ENCODE results near the gene HDAC10. TPM values are rescaled to one million over a fixed set of nuclear protein-coding genes. Genes with fewer than 3 reads are reported as not detected.

Gene HDAC10
- total RNA-seq, 4 donors from 2014 or later, result 1.2 to 40.5 (median 20.6) TPM

GRCh38 chr22:50272044-50272802 is 21.2 kb upstream of the HDAC10 start:
- Histone ChIP-seq H3K4me3 (peak overlapping the region in 1 of 2 donors; percentile 48), H3K27ac (peak overlapping the region in 1 of 2 donors; percentile 21), H3K36me3 (no peaks in the 10 kb centered on the region), H3K4me1 (peaks cover 0 to 32% of the 10 kb centered on the region in 2 donors), H3K9me3 (no peaks in the 10 kb centered on the region), H3K27me3 (no peaks in the 10 kb centered on the region)
- DNase-seq, result no peak
- no peak for TF ChIP-seq CTCF (IDR thresholded peaks at IDR 0.05)
- TF ChIP-seq POLR2A (IDR thresholded peaks at IDR 0.05), result no peak
- intact Hi-C loops (cut with DNase I; ENCODE audit: low total_unique reads), result loop anchor here (10.0 kb wide), 1 partner anchor 233 kb away; the partner anchor contains the start of genes LMF2 and NCAPH2

GRCh38 chr22:50271519-50271970 is 20.5 kb upstream of the HDAC10 start:
- no peak for TF ChIP-seq POLR2A (IDR thresholded peaks at IDR 0.05)
- TF ChIP-seq CTCF (IDR thresholded peaks at IDR 0.05), result peak in 2 of 4 experiments; percentile 15 to 35
- H3K9me3 ChIP-seq, result no peaks in the 10 kb centered on the region
- peaks cover 0 to 32% of the 10 kb centered on the region in 2 donors for H3K4me1 ChIP-seq
- no peaks in the 10 kb centered on the region for H3K36me3 ChIP-seq
- H3K27ac ChIP-seq, result no peak overlapping the region
- H3K27me3 ChIP-seq, result no peaks in the 10 kb centered on the region
- DNase-seq, result peak; percentile 54 to 62
- intact Hi-C loops (cut with DNase I; ENCODE audit: low total_unique reads), result loop anchor here (10.0 kb wide), 1 partner anchor 233 kb away; the partner anchor contains the start of genes LMF2 and NCAPH2
- peak overlapping the region; percentile 45 to 48 for H3K4me3 ChIP-seq

GRCh38 chr22:50270666-50271394 is 19.8 kb upstream of the HDAC10 start:
- peaks cover 0 to 32% of the 10 kb centered on the region in 2 donors for H3K4me1 ChIP-seq
- peak; percentile 53 to 71 for DNase-seq
- no peaks in the 10 kb centered on the region for H3K36me3 ChIP-seq
- TF ChIP-seq CTCF (IDR thresholded peaks at IDR 0.05), result no peak
- no peak for TF ChIP-seq POLR2A (IDR thresholded peaks at IDR 0.05)
- H3K27ac ChIP-seq, result peak overlapping the region; percentile 50 to 72
- H3K27me3 ChIP-seq, result no peaks in the 10 kb centered on the region
- H3K4me3 ChIP-seq, result peak overlapping the region; percentile 45 to 48
- intact Hi-C loops (cut with DNase I; ENCODE audit: low total_unique reads), result loop anchor here (10.0 kb wide), 1 partner anchor 234 kb away; the partner anchor contains the start of genes LMF2 and NCAPH2
- no peaks in the 10 kb centered on the region for H3K9me3 ChIP-seq

GRCh38 chr22:50269970-50270665 is 19.1 kb upstream of the HDAC10 start, which contains the start of gene MAPK11:
TSS of gene MAPK11 (minus strand) at chr22:50270380. CDS start at chr22:50270292, 88 bp downstream.
- intact Hi-C loops (cut with DNase I; ENCODE audit: low total_unique reads), result loop anchor here (10.0 kb wide), 1 partner anchor 235 kb away; the partner anchor contains the start of genes LMF2 and NCAPH2
- Histone ChIP-seq H3K4me3 (peak within 1 kb of the TSS; percentile 45 to 48), H3K36me3 (no peaks in the 10 kb centered on the region), H3K27ac (peak within 1 kb of the TSS; percentile 72 to 80), H3K4me1 (peaks cover 0 to 32% of the 10 kb centered on the region in 2 donors), H3K9me3 (no peaks in the 10 kb centered on the region), H3K27me3 (no peaks in the 10 kb centered on the region)
- peak; percentile 60 to 61 for DNase-seq
- TF ChIP-seq CTCF (IDR thresholded peaks at IDR 0.05) (no peak), POLR2A (IDR thresholded peaks at IDR 0.05) (no peak)
